GM19328 (cell line): Measurements from ENCODE around the gene MYLK3.

Experiments
- ATAC-seq: cut with Tn5 transposase; IDR thresholded peaks from one replicate; pipeline ENCODE4 v1.9.1; 2021; ENCODE audit warnings: mild to moderate bottlenecking, moderate library complexity; ENCODE audit not compliant: unreplicated experiment

The MYLK3 gene

GRCh38 chr16:46759309-46759708 is 11.2 kb upstream of the MYLK3 start:
- ATAC-seq, result no peak

GRCh38 chr16:46757339-46758050 is 9.4 kb upstream of the MYLK3 start:
- ATAC-seq, result no peak

GRCh38 chr16:46756772-46757171 is 8.6 kb upstream of the MYLK3 start:
- ATAC-seq, result no peak

- no peak for ATAC-seq
Measured at GRCh38 chr16:46753015-46753414, 4.9 kb upstream of the MYLK3 start.

- ATAC-seq, result no peak
Measured at GRCh38 chr16:46751381-46751780, 3.2 kb upstream of the MYLK3 start.

- ATAC-seq, result no peak
Measured at GRCh38 chr16:46748775-46749705, 896 bp upstream of the MYLK3 start.

- no peak for ATAC-seq
Measured at GRCh38 chr16:46746821-46747776, 1.0 kb downstream of the MYLK3 start.

- no peak for ATAC-seq
Measured at GRCh38 chr16:46745617-46746016, 2.5 kb downstream of the MYLK3 start.

- no peak for ATAC-seq
Measured at GRCh38 chr16:46743232-46743719, 4.9 kb downstream of the MYLK3 start.

GRCh38 chr16:46739934-46740333 is 8.2 kb downstream of the MYLK3 start:
- ATAC-seq, result no peak

GRCh38 chr16:46737621-46738214 is 10.4 kb downstream of the MYLK3 start:
- ATAC-seq, result no peak

GRCh38 chr16:46736695-46737094 is 11.4 kb downstream of the MYLK3 start:
- no peak for ATAC-seq

GRCh38 chr16:46733319-46733830 is 14.8 kb downstream of the MYLK3 start:
- ATAC-seq, result no peak

- ATAC-seq, result no peak
Measured at GRCh38 chr16:46732561-46732960, 15.6 kb downstream of the MYLK3 start.

- ATAC-seq, result no peak
Measured at GRCh38 chr16:46731691-46732555, 16.2 kb downstream of the MYLK3 start.

GRCh38 chr16:46730801-46731690 is 17.1 kb downstream of the MYLK3 start:
- ATAC-seq, result no peak

- ATAC-seq, result no peak
Measured at GRCh38 chr16:46730126-46730525, 18.0 kb downstream of the MYLK3 start.

- no peak for ATAC-seq
Measured at GRCh38 chr16:46729326-46729995, 18.7 kb downstream of the MYLK3 start.
